Smooth muscle cell of the brain vasculature (primary cell): ENCODE data around the gene PKP4.

Experiments used
- DNase-seq: peaks from one replicate; pipeline ENCODE4 v3.0.0-alpha.2; 2012; ENCODE audit warnings: low read depth, low spot score

Gene PKP4

DNA sequence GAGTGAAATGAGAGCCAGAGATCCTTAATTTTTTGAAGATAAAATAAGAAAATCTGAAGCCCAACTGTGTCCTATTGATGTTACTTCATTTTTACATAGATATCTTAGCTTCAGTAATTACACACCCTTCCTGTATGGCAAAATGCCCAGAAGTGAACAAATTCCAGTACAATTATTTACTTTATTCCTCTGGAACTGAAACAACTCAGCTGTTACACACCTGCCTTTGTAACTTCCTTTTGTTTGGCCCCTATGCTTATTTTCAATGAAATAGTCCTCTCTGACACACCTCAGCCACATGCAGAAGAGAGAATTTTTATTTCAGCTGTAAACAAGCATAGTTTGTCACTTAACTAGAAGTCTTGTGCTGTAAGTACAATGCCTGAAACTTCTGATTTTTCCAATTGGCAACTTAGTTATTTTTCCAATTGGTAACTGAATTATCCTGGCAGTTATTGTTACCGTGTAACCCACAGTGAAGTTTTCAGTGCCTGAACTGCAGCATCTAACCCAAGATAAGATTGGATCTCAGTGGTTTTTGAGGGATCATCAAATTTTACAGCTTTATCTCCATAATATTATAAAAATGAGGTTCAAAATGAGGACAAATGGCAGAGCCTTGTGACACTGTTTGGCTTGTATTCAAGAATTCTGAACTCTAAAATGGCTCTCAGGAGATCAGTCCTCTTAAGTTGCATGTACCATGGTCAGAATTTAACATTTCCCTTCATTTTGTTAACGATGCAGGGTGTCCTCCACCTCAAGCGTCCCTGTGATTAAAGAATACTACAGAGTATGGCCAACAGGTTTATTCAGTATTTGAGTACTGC is 82.6 kb downstream of the PKP4 start:
- DNase-seq, result peak; percentile 53

DNA sequence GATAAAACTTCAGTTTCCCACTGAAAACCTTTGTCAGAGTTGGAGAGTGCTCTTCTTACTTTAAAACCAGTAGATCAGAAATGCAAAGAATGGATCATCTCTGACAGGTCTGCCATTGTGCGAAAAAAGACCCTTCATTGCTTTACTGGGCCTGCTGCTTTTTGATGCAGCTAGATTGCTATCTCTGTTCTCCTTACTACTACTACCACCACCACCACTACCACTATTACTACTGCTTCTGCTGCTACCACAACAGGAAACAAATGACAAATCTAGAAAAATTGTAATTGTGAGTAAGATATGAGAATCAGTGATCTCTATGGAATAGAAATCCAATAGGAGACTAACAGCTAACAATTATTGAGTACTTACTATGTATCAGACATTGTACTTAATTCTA is 85.8 kb downstream of the PKP4 start:
- DNase-seq, result no peak

DNA sequence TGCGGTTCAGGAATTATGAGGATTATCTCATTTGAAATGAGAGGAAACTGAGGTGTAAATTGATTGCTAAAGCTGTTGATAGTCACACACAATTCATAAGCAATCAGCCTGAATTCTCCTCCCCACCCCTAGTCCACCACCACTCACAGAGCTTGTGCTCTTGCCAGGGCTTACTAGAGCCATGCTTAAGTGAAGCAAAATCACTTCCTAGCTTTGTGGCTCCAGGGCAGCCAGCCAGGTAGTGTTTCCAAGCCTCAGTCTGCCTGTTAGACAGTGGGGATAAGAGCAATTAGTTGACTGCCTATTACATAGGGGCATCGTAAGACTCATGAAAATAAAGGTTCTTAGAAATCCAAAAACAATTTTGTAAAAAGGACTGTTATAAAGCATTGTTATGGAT is 87.2 kb downstream of the PKP4 start:
- no peak for DNase-seq

DNA sequence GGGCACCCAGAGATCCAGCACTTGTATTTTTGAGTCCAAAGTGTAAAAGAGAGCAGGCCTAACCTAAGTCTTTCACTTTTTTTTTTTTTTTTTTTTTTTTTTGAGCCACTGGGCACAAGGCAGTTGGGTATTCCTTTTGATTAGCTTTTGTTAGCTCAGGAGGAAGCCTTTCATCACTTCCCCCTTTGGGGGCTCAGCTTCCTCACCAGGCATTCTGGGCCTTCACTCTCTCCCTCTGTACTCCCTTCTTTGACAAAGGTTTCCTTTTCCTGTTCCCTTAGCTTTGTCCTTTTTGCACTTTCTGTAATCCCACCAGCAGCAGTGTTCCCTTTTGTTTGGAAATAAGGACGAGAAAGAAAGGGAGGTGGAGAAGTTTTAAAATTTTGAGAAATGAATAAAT is 88.2 kb downstream of the PKP4 start:
- no peak for DNase-seq

DNA sequence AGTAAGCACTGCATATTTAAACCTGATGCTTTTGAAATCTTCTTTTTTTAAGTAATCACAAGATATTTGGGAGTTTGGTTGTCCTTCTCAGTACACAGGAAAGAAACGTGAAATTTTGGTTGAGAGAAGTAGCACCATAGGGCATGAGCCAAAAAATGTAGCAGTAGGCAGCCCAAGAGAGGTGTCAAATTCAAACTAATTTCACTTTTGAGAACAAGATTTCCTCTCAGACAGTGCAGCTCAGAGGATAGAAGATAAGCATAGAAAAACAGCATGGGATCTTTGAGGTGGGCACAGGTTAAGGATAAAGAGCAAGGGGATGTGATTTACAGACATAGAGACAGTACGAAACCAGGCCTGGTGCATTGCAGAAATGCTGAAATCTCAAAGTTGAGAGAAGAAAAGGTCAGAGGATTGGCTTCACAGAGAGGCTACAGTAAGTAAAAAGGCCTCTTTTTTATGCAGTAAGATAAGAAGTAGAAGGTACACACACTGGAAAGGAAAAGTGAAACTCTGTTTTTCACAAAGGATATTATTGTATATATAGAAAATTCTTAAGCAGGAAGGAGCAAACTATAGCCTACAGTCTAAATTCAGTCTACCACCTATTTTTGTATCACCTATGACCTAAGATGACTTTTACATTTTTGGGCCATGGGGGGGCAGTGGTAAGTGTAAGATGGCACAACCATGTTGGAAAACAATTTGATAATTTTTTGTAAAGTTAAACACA is 89.8 kb downstream of the PKP4 start:
- no peak for DNase-seq

DNA sequence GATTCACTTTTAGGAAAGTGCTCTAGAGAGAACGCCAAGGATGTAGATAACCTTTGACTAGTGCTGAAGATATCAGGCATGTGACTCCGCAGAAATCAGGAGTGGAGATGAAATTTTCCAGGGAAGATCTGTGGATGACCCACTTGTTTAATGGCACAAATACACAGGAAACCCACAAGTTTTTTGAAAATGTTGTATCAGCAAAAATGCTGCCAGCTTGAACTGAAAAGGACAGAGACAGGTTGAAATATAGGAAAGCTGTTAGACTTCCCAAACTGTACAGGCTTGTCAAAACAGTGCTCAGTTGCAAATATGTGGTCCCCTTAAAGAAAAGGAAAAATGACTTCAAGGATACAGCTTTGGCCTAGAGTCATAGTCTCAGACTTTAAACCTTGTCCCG is 96.5 kb downstream of the PKP4 start:
- no peak for DNase-seq

DNA sequence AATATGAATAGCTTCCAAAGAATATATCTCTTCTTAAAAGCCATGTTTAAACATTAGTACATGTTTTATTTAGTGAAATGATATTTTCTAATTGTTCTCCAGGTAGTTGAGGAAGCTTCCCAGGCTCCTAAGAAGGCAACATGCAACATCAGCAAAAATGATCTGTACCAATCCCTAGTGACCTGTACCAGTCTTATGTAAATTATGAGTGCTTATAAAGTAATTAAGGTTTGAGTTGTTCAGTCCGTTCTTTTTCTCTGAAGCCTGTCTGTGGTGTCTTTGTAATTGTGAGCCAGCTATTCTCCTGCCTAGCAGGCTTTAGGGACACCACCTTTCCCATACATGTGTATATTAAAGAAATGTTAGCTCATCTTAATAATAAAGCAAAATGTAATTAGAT is 98.2 kb downstream of the PKP4 start:
- DNase-seq, result no peak

DNA sequence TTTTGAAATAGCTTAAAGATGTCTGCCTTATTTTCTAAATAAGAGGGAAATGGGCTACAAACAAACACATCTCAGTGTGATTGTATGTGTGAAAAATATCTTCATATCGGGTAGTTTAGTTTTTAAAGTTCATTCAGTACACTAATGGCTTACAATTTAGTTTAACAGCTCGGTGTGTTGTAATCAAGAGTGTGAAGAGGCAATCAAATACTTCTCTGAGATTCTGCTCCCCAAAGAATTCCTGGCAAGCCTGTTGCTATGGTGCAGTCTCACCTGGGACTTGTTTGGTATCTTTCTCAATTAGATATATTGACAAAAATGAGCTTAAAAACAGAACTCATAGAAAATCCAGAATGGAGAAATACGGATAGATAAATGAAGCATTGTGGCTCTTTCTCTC is 99.4 kb downstream of the PKP4 start:
- DNase-seq, result no peak

DNA sequence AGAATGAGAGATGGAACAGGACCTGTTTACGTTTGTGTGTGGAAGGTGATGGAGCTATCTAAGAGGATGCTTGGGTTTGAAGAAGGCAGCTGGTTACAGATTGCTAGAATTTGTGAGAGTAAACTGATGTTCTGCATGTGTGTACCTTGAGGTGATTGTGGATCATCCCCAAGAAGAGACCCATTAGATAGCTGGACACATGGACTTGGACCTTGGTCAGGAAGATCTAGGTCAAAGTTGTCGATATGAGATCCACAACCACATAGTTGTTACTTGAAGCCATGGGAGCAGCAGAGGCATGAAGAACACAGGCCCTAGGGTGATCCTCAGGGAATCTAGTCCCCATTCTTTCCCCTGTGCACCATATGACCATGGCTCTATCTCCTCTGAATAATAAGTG is 101.0 kb downstream of the PKP4 start:
- DNase-seq, result no peak

DNA sequence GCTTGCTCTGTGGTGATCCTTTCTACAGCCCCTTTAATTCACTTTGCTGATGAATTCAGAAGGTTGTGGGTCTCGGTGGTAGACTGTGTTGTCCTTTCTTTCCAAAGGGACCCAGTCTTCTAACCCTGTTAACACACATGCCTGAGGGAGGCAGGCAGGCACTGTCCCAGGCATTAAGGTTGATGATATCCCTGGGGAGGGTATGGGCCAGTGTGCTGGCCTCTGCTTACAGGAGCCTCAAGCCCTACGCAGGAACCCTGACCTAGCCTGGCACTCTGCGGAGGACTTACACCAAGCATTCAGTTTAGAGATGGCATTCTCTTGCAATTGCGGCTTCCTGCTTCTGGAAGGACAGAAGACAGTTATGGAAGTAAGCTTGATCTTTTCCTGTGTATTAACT is 102.5 kb downstream of the PKP4 start:
- DNase-seq, result no peak

DNA sequence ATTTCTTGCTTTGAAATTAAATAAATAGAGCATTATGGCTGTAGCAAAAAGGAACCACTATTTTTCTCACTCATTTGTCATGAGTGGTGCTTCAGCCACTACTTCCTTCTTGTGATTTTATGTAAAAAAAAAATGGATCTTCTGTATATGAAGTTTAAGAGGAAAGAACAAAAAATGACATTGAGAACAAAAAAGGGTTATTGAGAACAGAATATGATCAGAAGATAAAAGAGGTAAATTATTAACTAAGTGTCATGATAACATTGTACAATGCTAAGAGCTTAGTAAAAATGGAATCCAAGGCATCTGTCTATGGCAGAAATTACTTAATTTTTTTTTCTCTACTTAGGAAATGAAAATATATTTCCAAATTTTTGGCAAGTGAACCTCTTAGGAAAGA is 103.5 kb downstream of the PKP4 start:
- DNase-seq, result no peak

DNA sequence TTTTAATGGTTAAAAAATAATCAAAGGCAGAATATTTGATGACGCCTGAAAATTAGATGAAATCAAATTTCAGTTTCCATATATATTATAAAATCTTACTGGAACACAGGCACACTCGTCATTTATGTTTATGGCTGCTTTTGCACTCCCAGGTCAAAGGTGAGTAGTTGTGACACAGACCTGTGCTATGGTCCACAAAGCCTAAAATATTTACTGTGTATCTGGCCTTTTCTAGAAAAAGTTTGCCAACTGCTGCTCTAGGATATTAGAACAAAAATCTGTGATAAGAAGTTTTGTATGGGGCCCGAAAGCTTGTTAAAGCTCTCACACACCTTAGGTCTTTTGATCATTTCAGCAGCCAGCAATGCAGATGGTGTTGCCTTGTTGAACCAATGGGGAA is 104.3 kb downstream of the PKP4 start:
- DNase-seq, result no peak

DNA sequence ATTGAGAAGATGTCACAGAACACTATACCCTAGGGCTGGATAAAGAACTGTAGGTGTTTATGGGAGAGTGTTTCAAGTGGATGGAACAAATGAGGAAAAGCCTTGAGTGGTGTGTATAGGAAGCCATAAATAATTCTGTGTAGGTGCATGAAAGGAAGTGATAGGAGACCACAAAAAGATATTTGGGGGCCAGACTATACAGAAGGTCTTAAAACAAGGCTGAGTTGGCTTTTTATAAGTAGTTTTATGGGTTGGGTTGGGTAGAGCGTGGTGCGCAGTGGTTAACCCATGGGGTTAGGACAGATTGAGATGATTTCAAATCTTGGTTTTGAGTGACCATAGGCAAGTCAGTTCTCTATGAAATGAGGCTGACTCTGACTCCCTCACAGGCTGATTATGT is 110.5 kb downstream of the PKP4 start:
- no peak for DNase-seq

DNA sequence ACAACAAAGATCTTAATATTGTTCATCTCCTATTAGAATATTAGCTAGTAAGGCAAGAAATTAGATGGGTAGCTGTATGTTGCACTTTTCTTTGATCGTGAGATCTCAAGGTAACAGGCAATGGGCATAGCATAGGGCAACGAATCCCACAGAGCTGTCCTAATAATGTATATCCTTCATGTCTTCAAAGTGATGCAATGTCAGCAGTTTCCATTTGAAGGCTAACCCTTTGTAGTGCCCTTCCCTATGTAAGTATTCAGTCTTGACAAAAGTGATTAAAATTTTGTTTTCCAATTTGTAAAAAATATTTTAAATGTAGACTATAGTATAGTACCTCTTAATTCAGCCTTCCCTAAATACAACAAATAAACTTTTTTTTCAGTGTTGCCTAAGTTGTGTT is 112.5 kb downstream of the PKP4 start:
- no peak for DNase-seq

DNA sequence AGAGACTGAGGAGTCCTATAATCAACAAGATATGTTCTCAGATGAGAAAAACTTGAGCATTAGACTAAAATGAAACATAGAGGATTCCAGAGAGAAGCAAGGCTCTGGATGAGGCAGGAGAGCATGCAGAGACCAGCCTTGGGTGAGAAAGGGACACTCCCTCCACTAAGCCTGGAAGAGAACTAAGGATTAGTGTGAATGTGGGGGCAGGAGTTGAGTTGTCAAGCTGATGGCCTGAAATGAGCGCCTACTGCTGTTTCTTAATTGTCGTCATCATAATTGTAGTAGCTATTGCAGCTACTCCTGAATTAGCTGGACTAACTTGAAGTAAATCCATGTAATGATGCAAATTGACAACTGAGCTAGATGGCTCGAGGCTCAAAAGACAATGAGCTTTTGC is 114.1 kb downstream of the PKP4 start:
- DNase-seq, result no peak

DNA sequence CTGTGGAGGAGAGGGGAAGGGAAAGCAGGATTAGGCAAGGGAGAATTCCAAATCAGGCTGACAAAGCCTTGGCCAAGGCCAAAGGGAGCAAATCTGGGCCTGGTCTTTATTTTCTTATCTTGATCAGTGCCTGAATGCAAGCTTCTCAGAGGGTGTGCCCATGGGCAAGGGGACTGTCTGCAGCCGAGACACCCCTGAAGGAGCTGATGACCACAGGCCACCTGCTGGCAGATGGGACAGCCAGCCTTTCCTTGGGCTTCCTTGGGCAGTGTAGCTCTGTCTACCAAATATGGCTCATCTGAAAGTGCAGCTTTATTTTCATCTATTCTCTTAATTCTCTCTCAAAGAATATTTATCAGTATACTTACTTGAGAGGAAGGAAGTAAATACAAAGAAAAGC is 117.0 kb downstream of the PKP4 start:
- no peak for DNase-seq

DNA sequence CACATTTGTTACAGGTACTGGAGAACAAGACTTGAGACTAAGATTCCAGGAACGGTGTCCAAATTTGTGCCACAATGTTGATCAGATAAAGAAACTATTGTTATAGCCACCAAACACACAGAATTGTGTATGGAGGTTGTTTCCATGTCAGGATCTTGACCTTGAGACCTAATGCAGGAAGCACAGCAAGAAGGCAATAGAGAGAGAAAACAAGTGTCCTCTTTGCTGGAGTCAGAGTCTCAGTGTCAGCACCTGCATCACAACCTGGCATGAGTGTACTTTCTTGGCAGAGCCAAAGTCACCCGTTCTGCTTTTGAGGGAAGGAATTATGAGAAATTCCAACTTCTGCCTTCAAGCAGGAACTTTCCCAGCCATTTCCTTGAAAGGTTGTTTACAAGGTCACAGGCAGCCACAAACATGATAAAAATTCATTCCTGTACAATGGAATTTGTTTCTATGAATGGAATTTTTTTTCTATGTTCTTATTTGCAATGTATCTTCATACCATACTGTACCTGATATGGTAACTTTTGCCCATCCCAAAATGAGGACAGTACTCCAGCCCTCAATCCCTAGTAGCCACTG is 118.4 kb downstream of the PKP4 start:
- DNase-seq, result no peak

DNA sequence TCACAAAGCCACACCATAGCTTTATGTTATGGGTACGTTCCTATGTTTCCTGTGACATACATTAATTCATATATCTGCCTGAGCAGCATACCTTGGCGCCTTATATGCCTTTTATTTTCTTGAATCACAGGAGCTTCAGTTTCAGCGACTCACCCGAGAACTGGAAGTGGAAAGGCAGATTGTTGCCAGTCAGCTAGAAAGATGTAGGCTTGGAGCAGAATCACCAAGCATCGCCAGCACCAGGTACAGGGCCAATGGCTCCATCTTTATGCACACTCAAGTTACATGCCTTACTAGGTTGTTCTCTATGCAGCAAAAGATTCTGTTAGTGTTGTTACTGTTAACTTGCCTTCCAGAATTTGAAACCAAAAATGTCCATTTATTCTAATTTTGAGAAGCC is 120.4 kb downstream of the PKP4 start:
- no peak for DNase-seq

DNA sequence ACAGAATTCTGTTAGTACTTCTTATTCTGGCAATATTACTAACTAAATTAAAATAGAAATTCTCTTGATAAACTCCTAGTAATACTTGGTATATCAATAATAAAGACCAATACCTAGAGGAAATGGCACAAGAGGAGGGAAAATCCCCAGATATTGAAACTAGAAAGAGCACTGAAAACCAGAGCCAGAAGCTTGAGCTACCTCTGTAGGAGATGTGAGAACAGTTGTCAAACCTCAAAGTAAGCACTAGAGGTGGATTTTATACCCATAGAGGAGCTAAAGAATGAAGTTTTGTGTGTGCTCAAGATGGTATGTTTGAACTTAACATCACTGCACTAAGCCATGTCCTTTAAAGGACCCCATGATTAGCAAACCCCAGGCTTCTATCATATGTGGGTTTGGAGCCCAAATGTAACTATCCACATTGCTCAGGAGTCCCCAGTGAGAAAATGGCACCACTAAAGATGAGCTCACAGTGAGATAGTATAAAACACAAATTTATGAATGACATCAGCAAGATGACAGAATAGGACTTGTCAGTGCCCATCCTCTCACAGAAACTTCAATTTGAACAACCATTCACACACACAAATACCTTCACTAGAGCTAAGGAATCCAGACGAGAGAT is 122.1 kb downstream of the PKP4 start:
- DNase-seq, result no peak

DNA sequence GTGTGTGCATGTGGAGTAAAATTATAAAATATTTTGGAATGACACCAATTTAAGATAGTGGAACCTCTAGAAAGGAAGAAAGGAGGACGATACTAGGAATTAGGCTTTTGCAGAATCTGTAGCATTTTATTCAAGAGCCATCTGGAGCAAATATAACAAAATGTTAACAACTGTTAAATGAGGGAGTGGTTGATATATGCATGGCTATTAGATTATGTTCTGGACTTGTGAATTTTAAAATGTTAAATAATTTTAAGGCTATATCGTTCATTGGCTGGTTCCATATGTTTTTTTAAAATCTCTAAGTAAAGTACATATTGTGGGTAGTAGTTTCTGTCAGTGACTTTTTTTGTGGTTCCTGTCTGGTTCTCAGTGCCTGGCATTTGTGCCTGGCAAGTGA is 123.2 kb downstream of the PKP4 start:
- DNase-seq, result no peak

DNA sequence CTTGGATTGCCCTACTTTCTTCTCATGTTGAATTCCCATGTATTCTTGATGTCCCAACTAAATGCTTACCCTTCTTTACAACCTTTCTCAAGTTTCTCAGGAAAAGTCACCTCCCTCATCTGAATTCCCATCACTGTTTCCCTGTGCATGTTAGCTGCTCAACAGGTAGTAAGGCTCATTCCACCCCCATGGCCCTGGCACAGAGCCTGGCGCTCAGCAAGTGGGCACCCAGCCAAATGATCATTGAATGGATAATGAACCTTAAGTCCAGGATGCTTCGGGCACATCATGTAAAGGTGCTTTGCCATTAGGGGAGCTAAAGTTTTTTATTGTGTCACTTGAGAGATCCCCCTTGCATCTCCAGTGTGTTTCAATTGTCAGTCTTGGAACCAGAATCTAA is 124.0 kb downstream of the PKP4 start:
- DNase-seq, result no peak

DNA sequence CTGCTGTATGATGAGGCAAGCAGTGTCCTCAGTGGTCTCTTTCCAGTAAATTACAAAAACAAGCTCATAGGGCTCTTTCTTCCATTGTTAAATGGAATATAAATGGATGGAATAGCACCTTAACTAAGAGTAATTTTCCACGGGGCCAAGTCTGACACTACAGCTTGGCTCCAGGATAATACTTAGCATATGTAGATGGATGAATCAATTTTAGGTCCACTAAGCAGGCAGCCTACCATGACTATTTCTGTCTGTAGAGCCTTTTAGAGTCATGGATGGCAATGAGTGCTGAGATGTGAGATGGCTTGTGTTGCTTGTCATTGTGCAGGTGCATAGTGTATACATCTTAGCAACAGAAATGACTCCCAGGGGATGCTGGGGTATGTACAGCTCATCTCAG is 125.9 kb downstream of the PKP4 start:
- DNase-seq, result no peak

DNA sequence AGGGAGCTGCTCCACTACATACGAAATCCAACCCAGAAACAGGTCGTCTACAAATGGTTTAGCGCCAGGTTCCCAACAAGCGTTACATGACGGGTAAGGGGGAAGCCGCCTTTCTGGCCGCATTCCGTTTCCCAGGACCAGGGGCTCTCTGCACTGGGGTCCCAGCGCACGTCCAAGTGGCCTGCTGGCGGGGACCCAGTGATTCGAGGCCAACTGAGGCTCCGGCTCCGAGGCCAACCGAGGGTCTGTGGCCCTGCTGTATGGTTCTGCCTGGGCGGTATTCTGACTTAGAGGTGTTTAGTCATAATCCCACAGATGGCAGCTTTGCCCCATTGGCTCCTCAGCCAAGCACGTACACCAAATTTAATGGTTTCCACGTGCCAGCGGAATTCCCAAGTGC is 127.2 kb downstream of the PKP4 start:
- DNase-seq, result no peak
